ENCODE measurements around the gene CHCT1. TPM values are rescaled to one million over a fixed set of nuclear protein-coding genes. Genes with fewer than 3 reads are reported as not detected.

Gene CHCT1
- total RNA-seq, 2 experiments from 2014 or later = not detected

DNA sequence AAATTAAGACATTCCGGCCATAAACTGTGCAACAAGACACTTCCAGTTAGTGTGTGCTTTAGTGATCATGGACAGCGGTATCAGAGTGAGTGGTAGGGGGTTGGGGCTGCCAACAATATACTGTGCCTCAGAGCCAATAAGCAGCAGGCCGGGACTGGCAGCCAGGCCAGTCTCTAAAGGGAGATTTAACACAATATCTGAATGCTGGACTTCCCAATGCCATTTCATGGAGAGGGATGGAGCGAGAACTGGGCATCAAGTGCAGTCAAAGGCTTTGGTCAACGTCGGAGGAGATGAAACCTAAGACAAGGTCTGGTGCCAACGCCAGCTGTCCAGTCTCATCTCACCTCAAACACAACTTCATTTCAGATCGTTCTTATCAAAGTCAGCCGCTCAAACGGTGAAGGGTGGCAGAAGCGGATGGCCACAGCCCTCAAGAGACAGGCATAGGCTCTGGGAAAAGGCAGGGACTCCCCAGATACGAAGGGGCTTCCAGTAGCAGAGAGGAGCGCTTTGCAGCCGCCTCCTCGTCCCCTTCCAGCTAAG is 31.3 kb upstream of the CHCT1 start:
- H3K4me3 Mint-ChIP-seq = peak overlapping the region; percentile 93
- POLR2A ChIA-PET = interaction anchor here (0.8 to 1.5 kb wide), 4 partner anchors 9 to 313 kb away, joined by 3 to 4 read pairs (median 3); partner anchors contain the start of gene PPM1D
- H3K27ac Mint-ChIP-seq = peak overlapping the region; percentile 97
- H3K36me3 Mint-ChIP-seq (ENCODE audit: low read depth) = no peaks in the 10 kb centered on the region
- no peaks in the 10 kb centered on the region for H3K9me3 Mint-ChIP-seq
- H3K27me3 Mint-ChIP-seq = no peaks in the 10 kb centered on the region
- DNase-seq (peak; percentile 42), ATAC-seq (no peak)
- TF ChIP-seq CTCF (IDR thresholded peaks at IDR 0.05) = no peak
- peaks cover 56% of the 10 kb centered on the region for H3K4me1 Mint-ChIP-seq (ENCODE audit: low read depth)
- intact Hi-C loops (cut with micrococcal nuclease) = no loop called here
- CTCF ChIA-PET = interaction anchor here (1.4 to 1.7 kb wide), 2 partner anchors 8 to 11 kb away, joined by 4 to 6 read pairs; no protein-coding TSS in a partner anchor

GRCh38 chr17:60391471-60392041 is 30.7 kb upstream of the CHCT1 start:
- ATAC-seq (peak; percentile 35), DNase-seq (no peak)
- intact Hi-C loops (cut with micrococcal nuclease) = no loop called here
- Mint-ChIP-seq H3K4me3 (peak overlapping the region; percentile 93), H3K27me3 (no peaks in the 10 kb centered on the region), H3K9me3 (no peaks in the 10 kb centered on the region), H3K36me3 (ENCODE audit: low read depth) (no peaks in the 10 kb centered on the region), H3K4me1 (ENCODE audit: low read depth) (peaks cover 51% of the 10 kb centered on the region), H3K27ac (peak overlapping the region; percentile 97)
- no peak for TF ChIP-seq CTCF (IDR thresholded peaks at IDR 0.05)
- ChIA-PET CTCF (interaction anchor here (1.7 kb wide), 1 partner anchor 9 kb away, joined by 6 read pairs; no protein-coding TSS in a partner anchor), POLR2A (interaction anchor here (0.6 to 1.5 kb wide), 6 partner anchors 9 to 314 kb away, joined by 3 to 4 read pairs (median 3); partner anchors contain the start of gene PPM1D)

DNA sequence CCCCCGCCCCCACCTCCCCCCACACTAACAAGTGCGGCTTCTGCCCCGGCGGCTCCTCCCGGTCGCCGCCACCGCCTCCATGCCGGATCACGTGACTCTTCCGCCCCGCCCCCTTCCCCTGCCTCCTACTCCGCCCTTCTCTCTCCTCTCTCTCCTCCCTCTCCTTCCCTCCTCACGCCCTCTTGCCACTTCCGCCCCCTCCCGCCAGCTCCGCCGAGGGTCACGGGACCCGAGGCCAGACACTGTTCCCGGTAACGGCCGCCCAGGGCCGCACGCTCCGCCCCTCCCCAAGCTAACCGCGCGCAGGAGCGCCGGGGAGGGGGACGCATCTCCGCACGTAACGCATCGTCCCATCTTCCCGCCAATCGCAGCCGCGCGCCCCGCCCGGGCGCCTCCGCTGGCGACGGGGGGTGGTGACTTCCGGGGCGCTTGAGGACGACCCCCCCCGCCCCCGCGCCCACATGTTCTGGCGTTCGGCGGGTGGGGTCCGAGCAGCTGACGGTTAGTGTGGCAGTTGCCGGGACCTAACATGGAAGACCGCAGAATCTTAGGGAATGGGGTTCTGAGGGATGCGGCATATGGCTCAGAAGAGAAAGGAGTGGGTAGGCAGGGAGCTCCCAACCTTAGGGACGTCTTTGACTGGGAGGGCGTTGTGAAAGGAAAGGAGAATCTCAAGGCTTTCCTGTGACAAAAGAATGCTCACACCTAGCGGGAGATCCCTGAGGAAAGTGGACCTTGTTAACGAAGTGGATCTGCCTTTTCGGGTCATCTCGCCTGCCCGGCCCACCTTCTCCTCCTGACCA is 30.0 kb upstream of the CHCT1 start, which contains the start of gene USP32:
USP32 (minus strand) TSS at position 92 of the 803 bp plus-strand sequence. CDS start 194 bp downstream, outside the sequence.
- Mint-ChIP-seq H3K36me3 (ENCODE audit: low read depth) (no peaks in the 10 kb centered on the region), H3K27ac (peak within 1 kb of the TSS; percentile 97), H3K27me3 (no peaks in the 10 kb centered on the region), H3K9me3 (no peaks in the 10 kb centered on the region), H3K4me1 (ENCODE audit: low read depth) (peaks cover 47% of the 10 kb centered on the region), H3K4me3 (peak within 1 kb of the TSS; percentile 93)
- TF ChIP-seq CTCF (IDR thresholded peaks at IDR 0.05) = no peak
- CTCF ChIA-PET = interaction anchor here (1.7 kb wide), 2 partner anchors 10 to 17 kb away, joined by 3 to 6 read pairs; no protein-coding TSS in a partner anchor
- DNase-seq = peak; percentile 99
- peak; percentile 94 for ATAC-seq
- intact Hi-C loops (cut with micrococcal nuclease) = no loop called here
- POLR2A ChIA-PET = interaction anchor here (0.6 to 1.5 kb wide), 5 partner anchors 10 to 314 kb away, joined by 3 to 4 read pairs (median 3); partner anchors contain the start of gene PPM1D

DNA sequence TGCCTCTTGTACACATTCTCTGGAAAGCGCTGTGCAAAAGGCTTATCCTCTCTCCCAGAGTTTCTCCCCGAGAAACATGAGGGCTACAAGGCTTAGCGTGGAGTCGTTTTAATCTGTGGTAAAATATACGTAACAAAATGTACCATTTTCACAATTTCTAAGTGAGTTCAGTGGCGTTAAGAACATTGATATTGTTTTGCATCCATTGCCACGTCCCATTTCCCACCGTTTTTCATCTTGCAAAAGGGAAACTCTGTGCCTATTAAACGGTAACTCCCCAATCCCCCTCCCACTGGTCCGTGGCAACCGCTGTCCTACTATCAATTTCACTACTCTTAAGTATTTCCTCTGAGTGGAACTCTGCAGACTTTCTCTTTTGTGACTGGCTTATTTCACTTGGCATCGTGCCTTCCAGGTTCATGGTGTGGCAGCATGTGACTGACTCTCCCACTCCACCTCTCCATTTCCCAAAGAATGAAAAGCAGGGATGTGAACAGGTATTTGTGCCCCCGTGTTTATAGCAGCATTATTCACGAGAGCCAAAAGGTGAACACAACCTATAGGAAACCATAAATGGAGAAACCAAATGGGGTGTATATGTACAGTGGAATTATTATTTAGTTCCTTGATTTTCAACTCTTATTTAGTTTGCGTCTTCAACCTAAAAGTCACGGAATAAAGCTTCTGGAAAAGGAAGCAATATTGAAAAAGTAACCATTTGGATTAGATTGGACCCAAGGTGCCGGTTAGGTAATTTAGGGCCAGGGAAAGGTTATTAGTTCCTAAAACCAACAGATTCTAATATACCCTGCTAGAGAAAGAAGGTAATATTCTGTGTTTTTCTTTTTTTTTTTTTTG is 29.2 kb upstream of the CHCT1 start:
- H3K4me1 Mint-ChIP-seq (ENCODE audit: low read depth) = peaks cover 49% of the 10 kb centered on the region
- peak overlapping the region; percentile 97 for H3K27ac Mint-ChIP-seq
- no peak for ATAC-seq
- peak overlapping the region; percentile 93 for H3K4me3 Mint-ChIP-seq
- H3K9me3 Mint-ChIP-seq = no peaks in the 10 kb centered on the region
- POLR2A ChIA-PET = interaction anchor here (1.1 to 1.5 kb wide), 2 partner anchors 11 to 315 kb away, joined by 3 to 4 read pairs; no protein-coding TSS in a partner anchor
- CTCF ChIA-PET = interaction anchor here (1.7 kb wide), 1 partner anchor 16 kb away, joined by 3 read pairs; no protein-coding TSS in a partner anchor
- TF ChIP-seq CTCF (IDR thresholded peaks at IDR 0.05) = no peak
- DNase-seq = peak; percentile 60
- no peaks in the 10 kb centered on the region for H3K27me3 Mint-ChIP-seq
- H3K36me3 Mint-ChIP-seq (ENCODE audit: low read depth) = no peaks in the 10 kb centered on the region
- intact Hi-C loops (cut with micrococcal nuclease) = no loop called here
